Hepatocyte (in vitro differentiated cells): ENCODE measurements around the gene GCDH. TPM values are rescaled to one million over a fixed set of nuclear protein-coding genes. Genes with fewer than 3 reads are reported as not detected.

Experiments used
- DNase-seq: peaks from one replicate; pipeline ENCODE4 v3.0.0-alpha.2; 2016; ENCODE audit warnings: low spot score
- H2AFZ ChIP-seq: fragments of 200-600 bp; sonication (generic); 2 replicates; pipeline ENCODE4 v1.6.0; 2016; ENCODE audit warnings: antibody characterized with exemption, mild to moderate bottlenecking
- H3K27ac ChIP-seq: fragments of 200-600 bp; sonication (generic); 2 replicates; pipeline ENCODE4 v1.5.1; 2016; ENCODE audit warnings: mild to moderate bottlenecking
- H3K27me3 ChIP-seq: fragments of 200-600 bp; sonication (generic); 2 replicates; pipeline ENCODE4 v1.6.1; 2016
- H3K36me3 ChIP-seq: fragments of 200-600 bp; sonication (generic); replicated peaks from 2 replicates; pipeline ENCODE4 v1.5.1; 2016; ENCODE audit warnings: low read depth; ENCODE audit not compliant: insufficient read depth
- H3K4me1 ChIP-seq: fragments of 200-600 bp; sonication (generic); 2 replicates; pipeline ENCODE4 v1.5.1; 2016; ENCODE audit warnings: mild to moderate bottlenecking, moderate library complexity; ENCODE audit not compliant: insufficient read depth
- H3K4me2 ChIP-seq: fragments of 200-600 bp; sonication (generic); 2 replicates; pipeline ENCODE4 v1.6.0; 2016
- H3K4me3 ChIP-seq: fragments of 200-600 bp; sonication (generic); 2 replicates; pipeline ENCODE4 v1.5.1; 2016; ENCODE audit warnings: mild to moderate bottlenecking
- H3K79me2 ChIP-seq: fragments of 200-600 bp; sonication (generic); 2 replicates; pipeline ENCODE4 v1.6.0; 2017; ENCODE audit warnings: mild to moderate bottlenecking
- H3K9me2 ChIP-seq: fragments of 200-600 bp; sonication (generic); replicated peaks from 2 replicates; pipeline ENCODE4 v1.6.0; 2017; ENCODE audit warnings: mild to moderate bottlenecking; ENCODE audit not compliant: insufficient read depth
- H3K9me3 ChIP-seq: fragments of 200-600 bp; sonication (generic); 2 replicates; pipeline ENCODE4 v1.5.1; 2016; ENCODE audit warnings: low read depth, mild to moderate bottlenecking
- H4K20me1 ChIP-seq: fragments of 200-600 bp; sonication (generic); 2 replicates; pipeline ENCODE4 v1.6.0; 2016; ENCODE audit warnings: mild to moderate bottlenecking; ENCODE audit not compliant: insufficient read depth, poor library complexity, severe bottlenecking
- EZH2 ChIP-seq: fragments of 200-600 bp; sonication (generic); IDR thresholded peaks from 2 replicates; pipeline ENCODE4 v1.6.1; 2016; ENCODE audit warnings: antibody characterized with exemption, mild to moderate bottlenecking, borderline replicate concordance
- EZH2phosphoT487 ChIP-seq: fragments of 200-600 bp; sonication (generic); IDR thresholded peaks from one replicate; pipeline ENCODE4 v1.6.1; 2018; ENCODE audit warnings: antibody characterized with exemption, mild to moderate bottlenecking, low read depth, moderate library complexity; ENCODE audit not compliant: unreplicated experiment, severe bottlenecking
- WGBS: methylation state at CpG from one replicate; pipeline ENCODE4 v1.1.6; 2016; ENCODE audit warnings: low lambda C conversion rate; ENCODE audit errors: missing lambda C conversion rate; 5-methylcytosine and 5-hydroxymethylcytosine counted together
- polyA plus RNA-seq: library from polyadenylated mRNA; unstranded; fragments of >200 nt; fragmentation: Nextera tagmentation; extraction: Ambion mirVana; gene quantifications from 2 replicates; pipeline ENCODE4 v1.2.1, GENCODE V29; 2016
- total RNA-seq: library from RNA; depleted of rRNA; stranded (reverse); fragments of >200 nt; gene quantifications from 2 replicates; pipeline ENCODE4 v1.2.3, GENCODE V29; 2014
- TF ChIP-seq, protein P1 (sequence below): fragments of 200-600 bp; sonication (generic); IDR thresholded peaks from 2 replicates; pipeline ENCODE4 v1.5.1; 2016; ENCODE audit warnings: antibody characterized with exemption, mild to moderate bottlenecking; ENCODE audit not compliant: poor library complexity

The GCDH gene
- total and polyA plus RNA-seq, 2 experiments from 2014 or later = 23.4 to 31.7 TPM

GRCh38 chr19:12872255-12872654, 18.7 kb upstream of the GCDH start:
- H3K4me3 ChIP-seq = no peak overlapping the region
- no peaks in the 10 kb centered on the region for H3K27me3 ChIP-seq
- H3K9me2 ChIP-seq = no peaks in the 10 kb centered on the region
- no peaks in the 10 kb centered on the region for H3K9me3 ChIP-seq
- no peak for TF ChIP-seq EZH2phosphoT487
- TF ChIP-seq, protein P1, sequence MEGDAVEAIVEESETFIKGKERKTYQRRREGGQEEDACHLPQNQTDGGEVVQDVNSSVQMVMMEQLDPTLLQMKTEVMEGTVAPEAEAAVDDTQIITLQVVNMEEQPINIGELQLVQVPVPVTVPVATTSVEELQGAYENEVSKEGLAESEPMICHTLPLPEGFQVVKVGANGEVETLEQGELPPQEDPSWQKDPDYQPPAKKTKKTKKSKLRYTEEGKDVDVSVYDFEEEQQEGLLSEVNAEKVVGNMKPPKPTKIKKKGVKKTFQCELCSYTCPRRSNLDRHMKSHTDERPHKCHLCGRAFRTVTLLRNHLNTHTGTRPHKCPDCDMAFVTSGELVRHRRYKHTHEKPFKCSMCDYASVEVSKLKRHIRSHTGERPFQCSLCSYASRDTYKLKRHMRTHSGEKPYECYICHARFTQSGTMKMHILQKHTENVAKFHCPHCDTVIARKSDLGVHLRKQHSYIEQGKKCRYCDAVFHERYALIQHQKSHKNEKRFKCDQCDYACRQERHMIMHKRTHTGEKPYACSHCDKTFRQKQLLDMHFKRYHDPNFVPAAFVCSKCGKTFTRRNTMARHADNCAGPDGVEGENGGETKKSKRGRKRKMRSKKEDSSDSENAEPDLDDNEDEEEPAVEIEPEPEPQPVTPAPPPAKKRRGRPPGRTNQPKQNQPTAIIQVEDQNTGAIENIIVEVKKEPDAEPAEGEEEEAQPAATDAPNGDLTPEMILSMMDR = no peak
- TF ChIP-seq EZH2 = no peak
- H2AFZ ChIP-seq = no peak overlapping the region
- H3K27ac ChIP-seq = no peak overlapping the region
- no peak for DNase-seq
- no peaks in the 10 kb centered on the region for H3K79me2 ChIP-seq
- H3K4me1 ChIP-seq = no peaks in the 10 kb centered on the region
- H3K36me3 ChIP-seq = no peaks in the 10 kb centered on the region
- H3K4me2 ChIP-seq = no peak overlapping the region
- H4K20me1 ChIP-seq = no peaks in the 10 kb centered on the region
- WGBS = 93% methylated on average over 5 of the region's 5 CpGs

GRCh38 chr19:12872941-12873890, 17.7 kb upstream of the GCDH start:
- Histone ChIP-seq H3K27me3 (no peaks in the 10 kb centered on the region), H3K9me3 (no peaks in the 10 kb centered on the region), H3K79me2 (no peaks in the 10 kb centered on the region), H3K27ac (no peak overlapping the region), H3K4me3 (no peak overlapping the region), H3K4me1 (no peaks in the 10 kb centered on the region), H3K4me2 (peak overlapping the region; percentile 51), H4K20me1 (no peaks in the 10 kb centered on the region), H3K36me3 (no peaks in the 10 kb centered on the region), H2AFZ (no peak overlapping the region), H3K9me2 (no peaks in the 10 kb centered on the region)
- 74% methylated on average over 63 of the region's 70 CpGs for WGBS
- TF ChIP-seq EZH2 (no peak), EZH2phosphoT487 (no peak)
- TF ChIP-seq, protein P1 = no peak
- peak; percentile 35 for DNase-seq

DNA sequence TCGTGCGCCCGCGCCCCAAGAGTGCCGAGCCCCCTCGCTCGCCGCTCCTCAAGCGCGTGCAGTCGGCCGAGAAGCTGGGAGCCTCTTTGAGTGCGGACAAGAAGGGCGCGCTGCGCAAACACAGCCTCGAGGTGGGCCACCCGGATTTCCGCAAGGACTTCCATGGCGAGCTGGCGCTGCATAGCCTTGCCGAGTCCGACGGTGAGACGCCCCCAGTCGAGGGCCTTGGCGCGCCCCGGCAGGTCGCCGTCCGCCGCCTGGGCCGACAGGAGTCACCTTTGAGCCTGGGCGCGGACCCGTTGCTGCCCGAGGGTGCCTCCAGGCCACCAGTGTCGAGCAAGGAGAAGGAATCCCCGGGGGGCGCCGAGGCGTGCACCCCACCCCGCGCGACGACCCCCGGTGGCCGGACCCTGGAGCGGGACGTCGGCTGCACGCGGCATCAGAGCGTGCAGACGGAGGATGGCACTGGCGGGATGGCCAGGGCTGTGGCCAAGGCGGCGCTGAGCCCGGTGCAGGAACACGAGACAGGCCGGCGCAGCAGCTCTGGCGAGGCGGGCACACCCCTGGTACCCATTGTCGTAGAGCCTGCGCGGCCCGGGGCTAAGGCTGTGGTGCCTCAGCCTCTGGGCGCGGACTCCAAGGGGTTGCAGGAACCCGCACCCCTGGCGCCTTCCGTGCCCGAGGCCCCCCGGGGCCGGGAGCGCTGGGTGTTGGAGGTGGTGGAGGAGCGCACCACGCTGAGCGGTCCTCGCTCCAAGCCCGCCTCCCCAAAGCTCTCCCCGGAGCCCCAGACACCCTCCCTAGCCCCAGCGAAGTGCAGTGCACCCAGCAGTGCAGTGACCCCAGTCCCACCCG, 16.8 kb upstream of the GCDH start:
- Histone ChIP-seq H2AFZ (no peak overlapping the region), H4K20me1 (no peaks in the 10 kb centered on the region), H3K9me3 (no peaks in the 10 kb centered on the region), H3K4me2 (no peak overlapping the region), H3K79me2 (no peaks in the 10 kb centered on the region), H3K27ac (no peak overlapping the region), H3K27me3 (no peaks in the 10 kb centered on the region), H3K4me3 (no peak overlapping the region), H3K9me2 (no peaks in the 10 kb centered on the region), H3K4me1 (no peaks in the 10 kb centered on the region), H3K36me3 (no peaks in the 10 kb centered on the region)
- 96% methylated on average over 50 of the region's 86 CpGs for WGBS
- TF ChIP-seq, protein P1 = no peak
- no peak for TF ChIP-seq EZH2phosphoT487
- no peak for TF ChIP-seq EZH2
- DNase-seq = no peak
